ENCODE data around the gene TNFRSF8. TPM values are rescaled to one million over a fixed set of nuclear protein-coding genes. Genes with fewer than 3 reads are reported as not detected.

The TNFRSF8 gene
- total and polyA plus RNA-seq, 2 donors (not counting 1 experiment from before 2014, with no cell fraction given): 0.05 TPM; not detected in 1

DNA sequence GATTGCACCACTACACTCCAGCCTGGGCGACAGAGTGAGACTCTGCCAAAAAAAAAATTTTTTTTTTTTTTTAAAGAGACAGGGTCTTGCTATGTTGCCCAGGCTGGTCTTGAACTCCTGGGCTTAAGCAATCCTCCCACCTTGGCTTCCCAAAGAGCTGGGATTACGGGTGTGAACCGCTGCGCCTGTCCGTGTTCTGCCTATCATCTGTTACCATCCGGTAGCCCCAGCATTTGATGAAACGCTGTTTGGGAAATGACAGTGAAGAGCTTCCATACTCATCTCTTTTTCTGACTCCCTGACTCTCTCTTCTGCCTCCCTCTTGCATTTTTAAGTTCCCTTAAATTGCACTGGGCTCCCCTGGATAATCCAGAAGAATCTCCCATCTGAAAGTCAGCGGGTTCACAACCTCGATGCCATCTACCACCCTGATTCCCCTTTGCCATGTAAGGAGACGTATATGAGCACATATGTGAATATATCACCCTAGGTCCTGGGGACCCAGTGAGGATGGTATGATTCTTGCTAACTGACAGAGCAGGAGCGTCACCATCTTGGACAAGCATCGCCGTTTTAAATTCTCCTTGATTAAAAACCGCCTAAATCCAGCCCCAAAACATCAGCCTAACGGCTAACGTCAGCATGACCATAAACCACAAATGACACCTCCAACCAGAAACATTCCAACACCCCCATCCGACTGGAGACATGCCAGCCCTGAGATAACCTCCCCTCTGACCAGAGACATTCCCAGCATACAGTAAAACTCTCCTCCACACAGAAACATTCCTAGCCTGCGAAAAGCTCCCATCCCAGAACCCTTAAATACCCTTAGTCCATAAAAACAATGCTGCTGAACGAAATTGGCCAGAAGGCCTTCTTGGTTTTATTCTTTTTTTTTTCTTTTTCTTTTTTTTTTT lies 12.4 kb downstream of the TNFRSF8 start:
- no peaks in the 10 kb centered on the region for H3K79me2 ChIP-seq (ENCODE audit: control insufficient read depth, insufficient read depth, low read length)
- peak overlapping the region; percentile 90 for H3K27ac ChIP-seq (ENCODE audit: insufficient read depth, low read length)
- peak overlapping the region; percentile 58 for H3K4me2 ChIP-seq (ENCODE audit: extremely low read depth, insufficient read depth, low read length)

DNA sequence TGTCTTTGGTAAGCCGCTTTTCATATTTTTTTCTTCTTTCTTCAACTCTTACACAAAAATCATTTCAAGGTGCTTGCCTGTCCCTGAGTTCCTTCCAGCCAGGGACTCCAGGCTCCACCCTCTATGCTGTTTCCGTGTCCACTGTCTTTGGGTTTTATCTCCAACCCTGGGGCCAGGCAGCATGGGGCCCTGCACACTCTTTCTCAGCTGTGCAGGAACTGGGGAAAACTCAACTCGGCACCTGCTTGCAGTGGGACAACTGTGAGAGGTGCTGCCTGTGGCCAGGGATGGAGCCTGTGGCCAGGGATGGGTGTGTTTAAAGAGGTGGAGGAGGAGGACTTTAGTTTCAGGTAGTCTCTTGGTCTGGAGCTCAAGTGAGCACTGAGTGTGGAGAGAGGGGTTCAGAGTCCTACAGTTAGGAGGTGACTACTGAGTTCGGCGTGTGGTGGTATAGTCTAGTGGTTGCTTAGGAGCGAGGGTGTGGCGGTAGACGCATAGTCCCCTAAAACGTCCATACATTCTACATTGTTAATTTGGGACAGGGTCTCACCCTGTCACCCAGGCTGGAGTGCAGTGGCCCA lies 13.4 kb downstream of the TNFRSF8 start:
- H3K36me3 ChIP-seq (ENCODE audit: control insufficient read depth, insufficient read depth, low read length): no peaks in the 10 kb centered on the region
- no peak for DNase-seq (ENCODE audit: low read depth in 2 of 2)
- H3K9ac ChIP-seq (ENCODE audit: insufficient read depth, low read length): no peak overlapping the region
- no peaks in the 10 kb centered on the region for H3K79me2 ChIP-seq (ENCODE audit: control insufficient read depth, insufficient read depth, low read length)
- H3K9me3 ChIP-seq (ENCODE audit: control insufficient read depth, insufficient read depth, low read depth, low read length): no peaks in the 10 kb centered on the region
- H3K27me3 ChIP-seq (ENCODE audit: control insufficient read depth, insufficient read depth, low read length): no peaks in the 10 kb centered on the region
- TF ChIP-seq EZH2 (IDR thresholded peaks at IDR 0.05; ENCODE audit: low read length, missing control alignments): no peak
- TF ChIP-seq, protein P1, sequence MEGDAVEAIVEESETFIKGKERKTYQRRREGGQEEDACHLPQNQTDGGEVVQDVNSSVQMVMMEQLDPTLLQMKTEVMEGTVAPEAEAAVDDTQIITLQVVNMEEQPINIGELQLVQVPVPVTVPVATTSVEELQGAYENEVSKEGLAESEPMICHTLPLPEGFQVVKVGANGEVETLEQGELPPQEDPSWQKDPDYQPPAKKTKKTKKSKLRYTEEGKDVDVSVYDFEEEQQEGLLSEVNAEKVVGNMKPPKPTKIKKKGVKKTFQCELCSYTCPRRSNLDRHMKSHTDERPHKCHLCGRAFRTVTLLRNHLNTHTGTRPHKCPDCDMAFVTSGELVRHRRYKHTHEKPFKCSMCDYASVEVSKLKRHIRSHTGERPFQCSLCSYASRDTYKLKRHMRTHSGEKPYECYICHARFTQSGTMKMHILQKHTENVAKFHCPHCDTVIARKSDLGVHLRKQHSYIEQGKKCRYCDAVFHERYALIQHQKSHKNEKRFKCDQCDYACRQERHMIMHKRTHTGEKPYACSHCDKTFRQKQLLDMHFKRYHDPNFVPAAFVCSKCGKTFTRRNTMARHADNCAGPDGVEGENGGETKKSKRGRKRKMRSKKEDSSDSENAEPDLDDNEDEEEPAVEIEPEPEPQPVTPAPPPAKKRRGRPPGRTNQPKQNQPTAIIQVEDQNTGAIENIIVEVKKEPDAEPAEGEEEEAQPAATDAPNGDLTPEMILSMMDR (conservative IDR thresholded peaks at IDR 0.05 in 1 of 2, IDR thresholded peaks at IDR 0.05 in 1 of 2; ENCODE audit: low read depth in 1 of 2, low read length in 2 of 2): no peak
- no peak overlapping the region for H2AFZ ChIP-seq (ENCODE audit: low read length)
- H3K4me2 ChIP-seq (ENCODE audit: extremely low read depth, insufficient read depth, low read length): no peak overlapping the region
- no peak overlapping the region for H3K4me3 ChIP-seq (replicated peaks in 1 of 4; ENCODE audit: control extremely low read depth in 1 of 4, insufficient read depth in 1 of 4, low read depth in 3 of 4, low read length in 4 of 4)
- no peak overlapping the region for H3K27ac ChIP-seq (ENCODE audit: insufficient read depth, low read length)
- H3K4me1 ChIP-seq (ENCODE audit: control insufficient read depth, extremely low read depth, insufficient read depth, low read length): peaks cover 7% of the 10 kb centered on the region
- no peaks in the 10 kb centered on the region for H4K20me1 ChIP-seq (ENCODE audit: control insufficient read depth, extremely low read depth, insufficient read depth, low read length)

More for the DNA sequence above, 12.4 kb downstream of the TNFRSF8 start:
- Histone ChIP-seq H3K9me3 (ENCODE audit: control insufficient read depth, insufficient read depth, low read depth, low read length) (no peaks in the 10 kb centered on the region), H3K4me3 (replicated peaks in 1 of 4; ENCODE audit: control extremely low read depth in 1 of 4, insufficient read depth in 1 of 4, low read depth in 3 of 4, low read length in 4 of 4) (no peak overlapping the region), H3K9ac (ENCODE audit: insufficient read depth, low read length) (peak overlapping the region; percentile 26), H3K36me3 (ENCODE audit: control insufficient read depth, insufficient read depth, low read length) (no peaks in the 10 kb centered on the region), H3K27me3 (ENCODE audit: control insufficient read depth, insufficient read depth, low read length) (no peaks in the 10 kb centered on the region), H2AFZ (ENCODE audit: low read length) (peak overlapping the region; percentile 86), H3K4me1 (ENCODE audit: control insufficient read depth, extremely low read depth, insufficient read depth, low read length) (peaks cover 7% of the 10 kb centered on the region), H4K20me1 (ENCODE audit: control insufficient read depth, extremely low read depth, insufficient read depth, low read length) (no peaks in the 10 kb centered on the region)
- peak; percentile 88 to 95 for DNase-seq (ENCODE audit: low read depth in 2 of 2)
- TF ChIP-seq EZH2 (IDR thresholded peaks at IDR 0.05; ENCODE audit: low read length, missing control alignments): no peak
- TF ChIP-seq, protein P1 (conservative IDR thresholded peaks at IDR 0.05 in 1 of 2, IDR thresholded peaks at IDR 0.05 in 1 of 2; ENCODE audit: low read depth in 1 of 2, low read length in 2 of 2): no peak

DNA sequence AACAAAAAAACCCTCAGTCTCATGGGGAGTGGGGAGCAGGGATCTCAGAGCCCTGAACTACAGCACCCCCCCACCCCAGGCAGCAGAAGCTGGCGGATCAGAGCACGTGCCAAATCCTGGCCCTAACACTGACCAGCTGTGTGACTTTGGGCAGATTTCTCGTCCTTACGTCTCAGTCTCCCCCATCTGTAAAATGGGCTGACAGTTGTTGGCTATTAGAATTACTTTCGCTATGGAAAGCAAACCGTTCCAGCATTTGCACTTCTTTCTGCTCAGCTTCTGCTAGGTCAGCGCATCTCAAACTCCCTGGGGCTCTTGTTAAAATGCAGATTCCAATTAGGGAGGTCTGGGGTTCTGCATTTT lies 15.5 kb downstream of the TNFRSF8 start:
- Histone ChIP-seq H3K79me2 (ENCODE audit: control insufficient read depth, insufficient read depth, low read length) (no peaks in the 10 kb centered on the region), H3K36me3 (ENCODE audit: control insufficient read depth, insufficient read depth, low read length) (no peaks in the 10 kb centered on the region), H3K4me1 (ENCODE audit: control insufficient read depth, extremely low read depth, insufficient read depth, low read length) (peaks cover 7% of the 10 kb centered on the region), H3K4me3 (replicated peaks in 1 of 4; ENCODE audit: control extremely low read depth in 1 of 4, insufficient read depth in 1 of 4, low read depth in 3 of 4, low read length in 4 of 4) (no peak overlapping the region), H3K4me2 (ENCODE audit: extremely low read depth, insufficient read depth, low read length) (no peak overlapping the region), H2AFZ (ENCODE audit: low read length) (no peak overlapping the region), H3K27ac (ENCODE audit: insufficient read depth, low read length) (no peak overlapping the region), H3K27me3 (ENCODE audit: control insufficient read depth, insufficient read depth, low read length) (no peaks in the 10 kb centered on the region), H3K9ac (ENCODE audit: insufficient read depth, low read length) (no peak overlapping the region), H3K9me3 (ENCODE audit: control insufficient read depth, insufficient read depth, low read depth, low read length) (no peaks in the 10 kb centered on the region), H4K20me1 (ENCODE audit: control insufficient read depth, extremely low read depth, insufficient read depth, low read length) (no peaks in the 10 kb centered on the region)
- no peak for DNase-seq (ENCODE audit: low read depth in 2 of 2)
- TF ChIP-seq, protein P1 (conservative IDR thresholded peaks at IDR 0.05 in 1 of 2, IDR thresholded peaks at IDR 0.05 in 1 of 2; ENCODE audit: low read depth in 1 of 2, low read length in 2 of 2): no peak
- no peak for TF ChIP-seq EZH2 (IDR thresholded peaks at IDR 0.05; ENCODE audit: low read length, missing control alignments)
